GM18517 (cell line): ENCODE measurements around the gene KIF2A.
A peak's percentile ranks its signal among the peaks of the same experiment; 100 is the strongest.

Source experiments
- ATAC-seq: cut with Tn5 transposase; IDR thresholded peaks from one replicate; pipeline ENCODE4 v1.9.1; 2021; ENCODE audit warnings: mild to moderate bottlenecking, moderate library complexity; ENCODE audit not compliant: unreplicated experiment

KIF2A gene

DNA sequence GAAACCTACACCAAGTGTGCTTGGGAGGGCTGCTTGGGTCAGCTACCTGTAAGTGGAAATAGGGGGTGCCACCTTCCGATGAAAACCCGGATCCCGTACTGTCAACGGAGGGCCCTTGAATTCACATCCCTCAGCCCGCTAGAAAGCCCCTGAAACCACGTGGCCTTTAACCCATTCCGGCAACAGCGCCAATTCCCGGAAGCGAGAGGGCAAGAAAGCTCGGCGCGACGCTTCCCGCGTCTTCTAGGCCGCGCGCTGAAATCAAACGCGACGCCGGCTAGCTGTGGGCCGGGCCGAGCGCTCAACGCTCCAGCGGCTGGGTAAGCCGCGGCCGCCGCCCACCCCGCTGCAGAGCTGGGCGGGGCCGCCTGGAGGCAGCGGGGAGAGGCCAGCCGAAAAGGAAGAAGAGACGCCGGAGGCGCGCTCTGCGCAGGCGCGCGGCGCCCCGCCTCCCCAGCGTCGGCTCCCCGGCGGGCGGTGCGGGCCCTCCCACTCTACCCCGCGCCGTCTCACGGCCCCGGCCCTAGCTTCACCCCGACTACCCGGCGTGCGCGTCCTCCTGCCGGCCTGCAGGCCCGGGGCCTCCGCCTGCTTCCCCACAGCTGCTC is at the start of gene KIF2A:
KIF2A (plus strand) TSS at position 492 of the 608 bp plus-strand sequence. CDS start 267 bp downstream, outside the sequence.
- ATAC-seq = peak; percentile 86

DNA sequence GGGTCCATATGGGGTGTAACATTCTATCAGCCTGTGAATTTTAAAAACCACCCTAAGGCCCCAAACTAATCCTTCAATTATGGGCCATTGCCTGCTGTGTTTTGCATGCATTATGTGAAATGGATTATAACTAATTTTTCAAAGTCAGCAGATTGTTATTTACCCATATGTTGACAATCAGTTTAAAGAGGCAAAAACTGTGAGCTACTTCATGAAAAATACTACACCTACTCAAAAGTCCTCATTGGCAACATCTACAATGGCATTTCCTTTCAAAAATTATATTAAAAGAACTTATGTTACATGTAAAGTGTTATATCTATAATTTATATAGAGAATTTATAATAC is 49.0 kb upstream of the KIF2A start:
- ATAC-seq = no peak

GRCh38 chr5:62258654-62259053 is 47.4 kb upstream of the KIF2A start:
- no peak for ATAC-seq

GRCh38 chr5:62259699-62260250 is 46.2 kb upstream of the KIF2A start:
- no peak for ATAC-seq

GRCh38 chr5:62260513-62260912 is 45.5 kb upstream of the KIF2A start:
- no peak for ATAC-seq

- ATAC-seq = no peak
These were observed 42.6 kb upstream of the KIF2A start for GRCh38 chr5:62263401-62263800.

DNA sequence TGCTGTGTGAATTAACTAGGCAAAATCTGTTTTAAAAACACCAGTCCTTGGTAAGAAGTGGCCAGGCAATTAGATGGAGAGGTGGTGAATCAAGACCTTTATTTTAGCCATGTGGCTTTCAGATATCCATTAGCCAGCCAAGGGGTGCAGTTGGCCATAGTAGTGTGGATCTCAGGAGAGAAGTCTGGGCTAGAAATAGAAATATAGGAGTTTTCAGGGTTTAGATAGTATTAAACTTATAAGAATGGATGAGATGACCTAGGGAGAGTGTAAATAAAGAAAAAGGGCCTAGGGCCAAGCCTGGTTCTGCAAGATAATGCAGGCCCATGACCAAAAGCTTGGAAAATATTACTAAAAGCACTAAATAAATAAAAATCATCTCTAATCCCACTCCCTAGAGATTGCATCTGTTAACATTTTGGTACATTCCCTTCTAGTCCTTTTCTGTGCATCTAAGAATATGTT is 40.3 kb upstream of the KIF2A start:
- ATAC-seq = no peak

- ATAC-seq = no peak
These were observed 39.4 kb upstream of the KIF2A start for GRCh38 chr5:62266573-62266972.

- ATAC-seq = peak; percentile 70
These were observed 37.8 kb upstream of the KIF2A start for GRCh38 chr5:62268234-62268633.

- no peak for ATAC-seq
These were observed 37.2 kb upstream of the KIF2A start for GRCh38 chr5:62268792-62269191.

DNA sequence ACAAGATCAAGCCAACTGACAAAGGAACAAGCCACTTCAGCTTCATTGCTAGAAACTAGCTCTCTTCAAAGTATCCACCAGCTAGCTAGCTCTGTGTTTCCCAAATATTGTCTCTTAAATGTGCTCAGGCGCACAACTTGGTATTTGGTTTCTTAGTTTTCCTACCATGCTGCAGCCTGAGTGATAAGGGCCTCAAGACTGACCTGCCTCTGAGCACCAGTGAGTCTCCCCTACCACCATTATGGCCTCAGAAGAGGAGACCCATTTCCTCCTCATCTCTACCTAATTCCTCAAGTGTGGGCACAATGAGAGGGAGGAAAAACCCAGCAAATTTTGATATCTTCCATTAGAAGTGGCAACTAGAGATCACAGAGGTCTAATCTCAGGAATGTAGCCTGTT is 34.6 kb upstream of the KIF2A start:
- no peak for ATAC-seq

DNA sequence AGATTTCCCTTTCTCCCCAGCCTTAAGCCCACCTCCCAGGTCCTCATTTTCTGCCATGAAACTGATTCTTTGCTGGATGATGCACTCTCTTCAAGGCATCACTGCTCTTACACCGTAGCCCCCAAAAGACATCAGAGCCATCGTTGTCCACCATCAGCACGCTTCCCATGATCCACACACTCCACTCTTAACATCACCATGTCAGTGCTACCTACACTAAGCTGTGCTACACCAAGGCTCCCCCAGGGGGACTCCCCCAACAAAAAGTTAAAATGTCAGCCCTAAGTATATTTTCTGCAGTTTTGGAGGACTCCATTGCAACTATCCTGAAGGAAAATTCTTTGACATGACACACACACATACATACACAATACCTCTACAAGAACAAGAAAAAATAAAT is 34.1 kb upstream of the KIF2A start:
- ATAC-seq = no peak

GRCh38 chr5:62273687-62274086 is 32.3 kb upstream of the KIF2A start:
- no peak for ATAC-seq

DNA sequence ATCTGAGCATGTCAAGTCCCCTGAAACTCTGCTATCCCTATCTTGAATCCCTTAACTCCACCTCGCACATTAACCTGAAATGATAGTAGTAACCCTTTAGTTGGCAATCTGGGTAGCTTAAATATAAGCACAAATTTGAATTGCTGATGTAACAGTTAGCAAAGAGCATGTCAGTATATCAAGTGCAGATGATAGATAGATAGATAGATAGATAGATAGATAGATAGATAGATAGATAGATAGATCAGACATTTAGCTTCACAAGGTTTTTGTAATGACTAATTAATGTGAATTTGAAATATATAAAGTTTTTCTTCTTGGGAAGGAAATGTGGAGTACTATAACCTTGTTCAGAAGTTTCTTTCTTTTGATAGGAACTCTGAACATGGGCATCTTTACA is 30.4 kb upstream of the KIF2A start:
- no peak for ATAC-seq

DNA sequence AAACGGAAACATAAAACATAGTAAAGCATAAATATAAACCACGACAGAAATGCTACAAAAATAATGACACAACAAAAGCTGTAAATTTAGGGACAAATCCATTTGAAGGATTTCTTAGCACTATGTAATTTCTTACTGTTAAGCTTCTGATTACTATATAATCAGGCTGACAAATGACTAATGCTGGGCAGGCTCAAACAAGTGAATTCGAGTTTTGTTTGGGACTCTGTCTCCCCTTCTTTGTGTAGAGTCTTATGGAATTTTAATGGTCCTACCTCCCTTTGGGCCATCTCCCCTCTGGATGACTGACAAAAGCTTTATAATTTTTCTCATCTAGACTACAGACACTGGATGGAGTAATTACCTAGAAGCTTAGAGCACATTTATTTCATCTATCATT is 24.6 kb upstream of the KIF2A start:
- no peak for ATAC-seq

DNA sequence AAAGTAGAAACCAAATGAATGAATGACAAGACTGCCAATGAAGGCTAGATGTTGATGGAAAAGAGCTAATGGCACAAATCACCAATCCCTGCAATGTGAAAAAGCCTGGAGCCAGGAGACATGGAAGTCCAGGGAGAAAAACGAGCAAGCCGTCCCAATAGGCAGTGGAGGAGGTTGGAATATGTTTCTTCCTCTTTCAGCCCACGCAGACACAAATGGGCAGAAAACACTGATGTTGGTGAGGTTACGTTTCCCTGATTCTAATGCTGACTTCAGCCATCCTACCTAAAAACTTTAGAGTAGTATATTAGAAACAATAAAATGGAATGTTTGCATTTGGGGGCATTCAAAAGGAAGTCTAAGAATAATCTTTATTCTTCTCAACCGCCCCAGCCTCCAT is 23.9 kb upstream of the KIF2A start:
- no peak for ATAC-seq

GRCh38 chr5:62283005-62283404 is 23.0 kb upstream of the KIF2A start:
- ATAC-seq = no peak

- no peak for ATAC-seq
These were observed 22.1 kb upstream of the KIF2A start for GRCh38 chr5:62283861-62284260.

DNA sequence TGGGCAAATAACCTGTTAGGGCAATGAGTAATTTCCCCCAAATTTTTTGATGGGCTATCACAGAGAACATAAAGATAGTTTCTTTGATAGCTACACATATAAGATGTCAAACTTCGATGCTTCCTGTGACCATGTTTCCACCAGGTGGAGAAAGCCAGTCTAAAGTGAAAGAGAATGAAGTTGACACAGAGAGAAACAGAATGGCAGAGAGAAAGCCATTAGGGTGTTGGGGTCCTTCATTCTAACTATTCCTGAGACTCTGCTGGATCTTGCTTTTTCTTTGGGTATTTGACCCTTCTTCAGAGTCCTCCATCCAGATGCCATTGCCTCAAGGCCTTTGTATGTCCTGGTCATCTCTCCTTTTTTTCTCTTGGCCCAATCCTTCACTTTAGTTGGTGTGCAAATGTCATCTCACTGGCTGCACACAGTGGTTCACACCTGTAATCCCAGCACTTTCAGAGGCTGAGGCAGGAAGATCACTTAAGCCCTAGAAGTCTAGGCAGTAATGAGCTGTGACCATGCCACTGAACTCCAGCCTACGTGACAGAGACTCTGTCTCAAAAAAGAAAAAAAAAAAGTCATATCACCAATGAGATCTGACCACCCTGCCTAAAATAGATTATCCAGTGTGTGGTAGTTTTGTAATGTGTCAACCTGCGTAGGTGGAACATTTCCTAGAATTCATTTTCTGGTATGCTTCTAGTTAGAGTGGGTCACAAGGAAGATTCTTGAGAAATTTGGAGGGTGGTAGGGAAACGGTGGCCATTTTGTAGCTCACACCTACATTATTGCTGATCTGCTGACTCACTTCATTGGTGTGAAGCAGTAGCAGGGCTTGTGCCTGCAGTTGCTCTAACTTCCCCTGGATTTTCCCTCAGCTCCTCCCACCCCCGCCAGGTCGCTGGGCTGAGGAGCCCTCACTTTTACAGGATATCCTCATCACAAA is 20.8 kb upstream of the KIF2A start:
- peak; percentile 77 for ATAC-seq

DNA sequence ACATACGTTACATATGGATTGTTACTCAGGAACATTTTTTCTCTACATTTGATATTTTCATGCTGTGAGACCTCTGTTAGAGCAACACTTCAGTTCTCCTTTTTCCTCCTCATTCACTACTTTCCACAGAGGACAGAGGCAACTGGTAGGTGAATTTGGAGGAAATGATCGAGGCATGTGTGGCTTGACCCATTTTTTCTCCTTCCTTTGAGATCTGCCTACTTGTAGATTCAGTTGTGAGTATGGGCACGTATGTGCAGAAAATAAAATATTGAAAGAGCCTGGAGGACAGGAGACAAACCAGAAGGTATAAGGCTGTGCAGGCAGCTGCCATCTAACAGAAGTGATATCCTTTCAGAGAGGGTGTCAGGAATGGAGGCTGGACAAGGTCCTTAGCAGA is 19.2 kb upstream of the KIF2A start:
- ATAC-seq = no peak

DNA sequence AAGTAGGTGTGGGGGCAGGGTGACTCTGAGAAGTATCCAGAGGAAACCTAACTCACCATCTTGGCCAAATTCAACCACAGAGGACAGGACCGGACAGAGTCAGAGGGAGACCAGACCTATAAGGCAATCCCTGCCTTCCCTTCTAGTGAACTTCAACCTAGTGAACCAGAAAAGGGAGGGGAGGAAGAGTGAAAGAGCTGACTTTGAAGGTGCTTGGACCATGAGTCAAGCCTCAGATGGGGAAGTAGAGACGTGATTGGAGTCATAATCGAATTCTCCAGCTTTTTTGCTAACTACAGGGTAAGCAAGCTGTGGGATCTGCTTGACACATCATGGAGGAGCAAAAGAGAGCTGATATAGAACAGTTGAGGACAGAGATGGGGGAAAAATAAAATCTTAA is 18.8 kb upstream of the KIF2A start:
- ATAC-seq = no peak

- ATAC-seq = no peak
These were observed 17.9 kb upstream of the KIF2A start for GRCh38 chr5:62288118-62288517.
